DOHH2 (cell line): ENCODE measurements around the gene MGAT5.

Experiments
- EZH2phosphoT487 ChIP-seq: fragments of 200-600 bp; sonication (generic); IDR thresholded peaks from 2 replicates; pipeline ENCODE4 v1.6.1; 2017; ENCODE audit warnings: borderline replicate concordance, mild to moderate bottlenecking, antibody characterized with exemption, low read length, moderate library complexity, mixed read lengths
- TF ChIP-seq, protein P1 (sequence below): fragments of 200-600 bp; sonication (generic); IDR thresholded peaks from one replicate; pipeline ENCODE4 v1.5.1; 2014; ENCODE audit warnings: antibody characterized with exemption, mild to moderate bottlenecking, low read depth, low read length; ENCODE audit not compliant: poor library complexity, severe bottlenecking

DNA sequence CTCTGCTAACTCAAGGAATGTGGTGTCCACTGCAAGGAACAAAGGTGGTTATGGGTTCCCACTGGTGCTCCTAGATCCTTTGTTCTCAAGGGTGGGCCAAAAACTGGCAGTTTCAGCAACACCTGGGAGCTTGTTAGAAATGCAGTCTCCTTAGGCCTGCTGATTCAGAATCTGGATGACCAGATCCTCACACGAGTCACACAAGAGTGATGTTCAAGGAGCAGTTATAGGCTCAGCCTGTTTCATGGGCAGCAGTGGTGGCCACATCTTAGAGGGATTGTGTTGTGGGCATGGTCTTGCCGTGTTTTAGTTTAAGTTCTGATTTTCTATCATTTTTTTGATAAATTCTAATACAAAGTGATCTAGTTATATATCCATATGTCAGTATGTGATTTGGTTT is 28.7 kb upstream of the MGAT5 start:
- TF ChIP-seq, protein P1, sequence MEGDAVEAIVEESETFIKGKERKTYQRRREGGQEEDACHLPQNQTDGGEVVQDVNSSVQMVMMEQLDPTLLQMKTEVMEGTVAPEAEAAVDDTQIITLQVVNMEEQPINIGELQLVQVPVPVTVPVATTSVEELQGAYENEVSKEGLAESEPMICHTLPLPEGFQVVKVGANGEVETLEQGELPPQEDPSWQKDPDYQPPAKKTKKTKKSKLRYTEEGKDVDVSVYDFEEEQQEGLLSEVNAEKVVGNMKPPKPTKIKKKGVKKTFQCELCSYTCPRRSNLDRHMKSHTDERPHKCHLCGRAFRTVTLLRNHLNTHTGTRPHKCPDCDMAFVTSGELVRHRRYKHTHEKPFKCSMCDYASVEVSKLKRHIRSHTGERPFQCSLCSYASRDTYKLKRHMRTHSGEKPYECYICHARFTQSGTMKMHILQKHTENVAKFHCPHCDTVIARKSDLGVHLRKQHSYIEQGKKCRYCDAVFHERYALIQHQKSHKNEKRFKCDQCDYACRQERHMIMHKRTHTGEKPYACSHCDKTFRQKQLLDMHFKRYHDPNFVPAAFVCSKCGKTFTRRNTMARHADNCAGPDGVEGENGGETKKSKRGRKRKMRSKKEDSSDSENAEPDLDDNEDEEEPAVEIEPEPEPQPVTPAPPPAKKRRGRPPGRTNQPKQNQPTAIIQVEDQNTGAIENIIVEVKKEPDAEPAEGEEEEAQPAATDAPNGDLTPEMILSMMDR = no peak
- no peak for TF ChIP-seq EZH2phosphoT487
